CD4-positive, alpha-beta T cell treated with Interleukin-21 for 1 hour (primary cell): Measurements from ENCODE around the gene PLCL1.
"Not testable (repeated sequence)": the region's sequence is repeated elsewhere in the genome, so short reads cannot be mapped to it uniquely, and the experiment has no call there.

Experiments
- DNase-seq: peaks from one replicate; pipeline ENCODE4 v3.0.0-alpha.2; 2020

PLCL1 gene

GRCh38 chr2:197810491-197810890 is 6.1 kb downstream of the PLCL1 start:
- DNase-seq, result no peak

GRCh38 chr2:197813093-197813787 is 8.8 kb downstream of the PLCL1 start:
- peak; percentile 17 for DNase-seq

- DNase-seq, result no peak
Measured at GRCh38 chr2:197814526-197814925, 10.1 kb downstream of the PLCL1 start.

GRCh38 chr2:197821550-197822289 is 17.3 kb downstream of the PLCL1 start:
- no peak for DNase-seq

- no peak for DNase-seq
Measured at GRCh38 chr2:197822333-197822732, 17.9 kb downstream of the PLCL1 start.

- DNase-seq, result no peak
Measured at GRCh38 chr2:197827618-197828017, 23.2 kb downstream of the PLCL1 start.

- no peak for DNase-seq
Measured at GRCh38 chr2:197828464-197829135, 24.2 kb downstream of the PLCL1 start.

- not testable (repeated sequence) for DNase-seq
Measured at GRCh38 chr2:197834771-197835170, 30.4 kb downstream of the PLCL1 start.

GRCh38 chr2:197835293-197835692 is 30.9 kb downstream of the PLCL1 start:
- DNase-seq, result no peak

GRCh38 chr2:197838036-197838435 is 33.6 kb downstream of the PLCL1 start:
- peak; percentile 59 for DNase-seq

- DNase-seq, result no peak
Measured at GRCh38 chr2:197838579-197838978, 34.2 kb downstream of the PLCL1 start.

- no peak for DNase-seq
Measured at GRCh38 chr2:197839327-197839726, 34.9 kb downstream of the PLCL1 start.

GRCh38 chr2:197839856-197840255 is 35.5 kb downstream of the PLCL1 start:
- DNase-seq, result no peak

- DNase-seq, result no peak
Measured at GRCh38 chr2:197846128-197846527, 41.7 kb downstream of the PLCL1 start.

GRCh38 chr2:197846777-197847176 is 42.4 kb downstream of the PLCL1 start:
- no peak for DNase-seq

GRCh38 chr2:197847651-197848401 is 43.4 kb downstream of the PLCL1 start:
- DNase-seq, result peak; percentile 57

GRCh38 chr2:197848602-197849001 is 44.2 kb downstream of the PLCL1 start:
- no peak for DNase-seq

GRCh38 chr2:197850882-197851450 is 46.6 kb downstream of the PLCL1 start:
- no peak for DNase-seq

- DNase-seq, result no peak
Measured at GRCh38 chr2:197851451-197851850, 47.1 kb downstream of the PLCL1 start.

GRCh38 chr2:197852108-197852507 is 47.7 kb downstream of the PLCL1 start:
- DNase-seq, result no peak

GRCh38 chr2:197853549-197853948 is 49.2 kb downstream of the PLCL1 start:
- DNase-seq, result no peak

GRCh38 chr2:197857476-197858107 is 53.2 kb downstream of the PLCL1 start:
- no peak for DNase-seq
